ENCODE data around the gene MYO9B. TPM values are rescaled to one million over a fixed set of nuclear protein-coding genes. Genes with fewer than 3 reads are reported as not detected.
A peak's percentile ranks its signal among the peaks of the same experiment; 100 is the strongest.

The MYO9B gene
- total RNA-seq (2011; cell fraction: chromatin; rRNA removed; ENCODE audit: low replicate concordance): 236 and 527 TPM in 2 replicates
- 224 and 226 TPM in 2 replicates for total RNA-seq (2011; cell fraction: nucleolus; rRNA removed)
- total RNA-seq (2011; cell fraction: nucleoplasm; rRNA removed): 197 and 205 TPM in 2 replicates
- total RNA-seq (2014; rRNA removed): 31.7 and 48.0 TPM in 2 replicates
- total RNA-seq (2014; rRNA removed; fragmentation: Illumina TruSeq; extraction: Trizol): 17.5 and 18.5 TPM in 2 replicates
- total RNA-seq (2015; rRNA removed; fragmentation: Illumina TruSeq; extraction: Trizol): 23.0 and 23.5 TPM in 2 replicates
- total RNA-seq (2021): 66.5 and 77.6 TPM in 2 replicates
- polyA plus RNA-seq (2011; rRNA removed): 18.7 and 38.8 TPM in 2 replicates
- 18.1 and 19.7 TPM in 2 replicates for polyA plus RNA-seq (2011; cell fraction: cytosol; rRNA removed)
- polyA plus RNA-seq (2011; cell fraction: nucleus; rRNA removed): 257 and 300 TPM in 2 replicates
- 42.8 and 67.6 TPM in 2 replicates for polyA plus RNA-seq (2012)
- 33.1 and 34.3 TPM in 2 replicates for polyA plus RNA-seq (2014; fragmentation: Illumina TruSeq; extraction: Trizol)
- polyA plus RNA-seq (2014; fragmentation: Nextera tagmentation; extraction: Ambion mirVana): 1 to 10 TPM; 2.4 to 3.0 TPM
- 36.3 and 41.4 TPM in 2 replicates for polyA plus RNA-seq (2014; rRNA removed)
- 30.7 and 36.0 TPM in 2 replicates for polyA minus RNA-seq (2011; rRNA and poly(A)+ RNA removed)
- polyA minus RNA-seq (2011; cell fraction: cytosol; rRNA and poly(A)+ RNA removed): 38.7 and 60.5 TPM in 2 replicates
- 78.2 and 87.4 TPM in 2 replicates for polyA minus RNA-seq (2011; cell fraction: nucleus; rRNA and poly(A)+ RNA removed)
- percentile 63 among the genes with signal in this experiment for Bru-seq, nascent RNA
- BruChase-seq, experiment 1, labeled RNA remaining after a 2-hour chase: percentile 64 among the genes with signal in this experiment
- percentile 64 among the genes with signal in this experiment for BruChase-seq, experiment 2, labeled RNA remaining after a 6-hour chase
- long read RNA-seq, experiment 1, partial matches to known transcripts: 92 of 115 reads
- long read RNA-seq, experiment 1, other reads (novel, unspliced or antisense): 23 of 115 reads
- long read RNA-seq, experiment 2, partial matches to known transcripts: 34 of 56 reads
- long read RNA-seq, experiment 2, other reads (novel, unspliced or antisense): 22 of 56 reads
- long read RNA-seq, experiment 3, partial matches to known transcripts: 0 of 1 reads
- long read RNA-seq, experiment 3, other reads (novel, unspliced or antisense): 1 of 1 reads

GRCh38 chr19:17075035-17075863 lies at the start of gene MYO9B, which contains the start of gene HAUS8:
Gene MYO9B (plus strand): TSS chr19:17075777. CDS start chr19:17101718, 25,941 bp downstream.
Gene HAUS8 (minus strand): TSS chr19:17075452. CDS start chr19:17075422, 30 bp downstream.
- peak; percentile 88 for FAIRE-seq
- peak within 1 kb of the TSS; percentile 78 for H3K4me3 ChIP-seq
- H3K27me3 ChIP-seq (ENCODE audit: control insufficient read depth in 2 of 2, insufficient read depth in 2 of 2, low read length in 2 of 2): no peaks in the 10 kb centered on the region; a peak in 1 of 5 replicates
- peak within 1 kb of the TSS; percentile 96 to 100 for H3K9ac ChIP-seq (ENCODE audit: insufficient read depth in 1 of 2, low read depth in 2 of 2, low read length in 2 of 2)
- H4K20me1 ChIP-seq (replicated peaks; ENCODE audit: control insufficient read depth, insufficient read depth, low read length): peaks cover 25% of the 10 kb centered on the region
- H3K9me3 ChIP-seq (replicated peaks; ENCODE audit: control insufficient read depth, insufficient read depth, low read depth, low read length): no peaks in the 10 kb centered on the region
- peaks cover 39% of the 10 kb centered on the region for H3K36me3 ChIP-seq (ENCODE audit: control insufficient read depth, insufficient read depth, low read length)
- ChIA-PET POLR2A (interaction anchor here (0.6 to 1.9 kb wide), 13 partner anchors 10 to 447 kb away, joined by 3 to 13 read pairs (median 3); partner anchors contain the start of genes BABAM1 and OCEL1), CTCF (ENCODE audit: low intra/inter-chr PET ratio) (interaction anchor here (0.6 kb wide), 1 partner anchor 205 kb away, joined by 3 read pairs; no protein-coding TSS in a partner anchor)
- in situ Hi-C loops (cut with MboI): no loop called here
- H3K27ac ChIP-seq (ENCODE audit: extremely low read depth, low read depth, low read length): peak within 1 kb of the TSS; percentile 92
- peak within 1 kb of the TSS; percentile 87 for H2AFZ ChIP-seq (ENCODE audit: low read depth, low read length)
- peak; percentile 96 to 100 (median 98) for DNase-seq (ENCODE audit: extremely low read depth in 1 of 4, low spot score in 3 of 4)
- no TSS peak for BruUV-seq (replicated peaks)
- H3K79me2 ChIP-seq (ENCODE audit: control insufficient read depth, insufficient read depth, low read length): peaks cover 93% of the 10 kb centered on the region
- intact Hi-C loops (cut with micrococcal nuclease): loop anchor here (10.0 kb wide), 1 partner anchor 130 kb away; no protein-coding TSS in a partner anchor
- peak within 1 kb of the TSS; percentile 100 for H3K4me2 ChIP-seq (ENCODE audit: insufficient read depth, low read length)
- ATAC-seq: peak; percentile 90
- peaks cover 28 to 58% of the 10 kb centered on the region in 2 experiments; a peak in 4 of 5 replicates for H3K4me1 ChIP-seq (replicated peaks in 1 of 2; ENCODE audit: control insufficient read depth in 2 of 2, insufficient read depth in 2 of 2, low read length in 2 of 2)
- under 1% methylated on average over 56 of the region's 103 CpGs for WGBS (ENCODE audit: insufficient coverage, low coverage, missing lambda C conversion rate)
- peaks cover 5% of the 10 kb centered on the region for H3K9me1 ChIP-seq (ENCODE audit: control insufficient read depth, insufficient read depth, low read length)
- no peak for TF ChIP-seq CHD4 (IDR thresholded peaks at IDR 0.05; ENCODE audit: insufficient read depth, insufficient replicate concordance, low read depth, low read length, poor library complexity, severe bottlenecking)
- peak in 1 of 2 experiments; percentile 51; a peak in 2 of 4 replicates for TF ChIP-seq TRIM24 (IDR thresholded peaks at IDR 0.05)
- TF ChIP-seq OTX1 (CRISPR knock-in tag; IDR thresholded peaks at IDR 0.05): peak; percentile 12; the same call in 1 of the 2 replicates
- peak; percentile 20 for TF ChIP-seq BRD9 (IDR thresholded peaks at IDR 0.05; ENCODE audit: low read depth, partially characterized antibody)
- no peak for TF ChIP-seq HDAC8 (tag; IDR thresholded peaks at IDR 0.05)
- no peak for TF ChIP-seq GATA2 (CRISPR knock-in tag; IDR thresholded peaks at IDR 0.05)
- TF ChIP-seq SMAD1 (IDR thresholded peaks at IDR 0.05; ENCODE audit: low read depth, low read length, partially characterized antibody): peak; percentile 86
- TF ChIP-seq CBFB (CRISPR knock-in tag; IDR thresholded peaks at IDR 0.05): 0 out of 2 replicates have a peak, but pooled peaks have one; percentile 10
- TF ChIP-seq COPS2 (conservative IDR thresholded peaks at IDR 0.05): no peak
- TF ChIP-seq NKRF (IDR thresholded peaks at IDR 0.05; ENCODE audit: borderline replicate concordance): peak; percentile 92; the same call in 1 of the 2 replicates
- peak; percentile 82 for TF ChIP-seq MEIS2 (IDR thresholded peaks at IDR 0.05; ENCODE audit: partially characterized antibody)
- TF ChIP-seq CHD1 (IDR thresholded peaks at IDR 0.05; ENCODE audit: low read length): peak; percentile 94
- peak; percentile 99 for TF ChIP-seq MBD2 (IDR thresholded peaks at IDR 0.05; ENCODE audit: borderline replicate concordance, low read depth)
- peak; percentile 55 to 93; a peak in 3 of 4 replicates for TF ChIP-seq MAZ (CRISPR knock-in tag; conservative IDR thresholded peaks at IDR 0.05 in 1 of 2, IDR thresholded peaks at IDR 0.05 in 1 of 2)
